OCI-M1 (cell line): ENCODE data around the gene EYA4.

Experiments used
- DNase-seq: peaks from one replicate; lab custom pipeline; 2025; lab: John Stamatoyannopoulos, UW

Gene EYA4

GRCh38 chr6:133241086-133241900 lies at the start of gene EYA4:
TSS of gene EYA4 (plus strand) at chr6:133241357. CDS start at chr6:133274781, 33,424 bp downstream.
- DNase-seq, result no peak

- no peak for DNase-seq
Measured at GRCh38 chr6:133193396-133193795, 47.8 kb upstream of the EYA4 start.

- DNase-seq, result no peak
Measured at GRCh38 chr6:133198725-133199124, 42.4 kb upstream of the EYA4 start.

GRCh38 chr6:133201231-133201630 lies 39.9 kb upstream of the EYA4 start:
- DNase-seq, result no peak

GRCh38 chr6:133202610-133203343 lies 38.4 kb upstream of the EYA4 start:
- DNase-seq, result no peak

GRCh38 chr6:133203344-133203697 lies 37.8 kb upstream of the EYA4 start:
- no peak for DNase-seq

- DNase-seq, result no peak
Measured at GRCh38 chr6:133205304-133205703, 35.9 kb upstream of the EYA4 start.

GRCh38 chr6:133206942-133207341 lies 34.2 kb upstream of the EYA4 start:
- no peak for DNase-seq

- no peak for DNase-seq
Measured at GRCh38 chr6:133207754-133208153, 33.4 kb upstream of the EYA4 start.

- no peak for DNase-seq
Measured at GRCh38 chr6:133208183-133208755, 32.9 kb upstream of the EYA4 start.

- no peak for DNase-seq
Measured at GRCh38 chr6:133214267-133214666, 26.9 kb upstream of the EYA4 start.

GRCh38 chr6:133218852-133219251 lies 22.3 kb upstream of the EYA4 start:
- DNase-seq, result no peak

- DNase-seq, result no peak
Measured at GRCh38 chr6:133223452-133224029, 17.6 kb upstream of the EYA4 start.

GRCh38 chr6:133225560-133225959 lies 15.6 kb upstream of the EYA4 start:
- no peak for DNase-seq

- DNase-seq, result no peak
Measured at GRCh38 chr6:133227344-133227743, 13.8 kb upstream of the EYA4 start.

- no peak for DNase-seq
Measured at GRCh38 chr6:133230052-133230451, 11.1 kb upstream of the EYA4 start.

- no peak for DNase-seq
Measured at GRCh38 chr6:133235221-133235620, 5.9 kb upstream of the EYA4 start.

GRCh38 chr6:133236932-133237331 lies 4.2 kb upstream of the EYA4 start:
- no peak for DNase-seq

- no peak for DNase-seq
Measured at GRCh38 chr6:133240511-133241085, 559 bp upstream of the EYA4 start.

GRCh38 chr6:133241901-133242636 lies 912 bp downstream of the EYA4 start:
- DNase-seq, result no peak
